CD4-positive, alpha-beta T cell (primary cell): Measurements from ENCODE around the gene SLC41A2. TPM values are rescaled to one million over a fixed set of nuclear protein-coding genes. Genes with fewer than 3 reads are reported as not detected.

Experiments
- ATAC-seq: fragments of 200-7000 bp; cut with Tn5 transposase; one replicate; pipeline ENCODE4 v1.10.0; 2022; ENCODE audit warnings: mild to moderate bottlenecking; ENCODE audit not compliant: poor library complexity
- CTCF ChIA-PET: fragments of 350-600 bp; sonication (Branson Sonifier 250); formaldehyde crosslinking; loops from one replicate; lab custom pipeline; 2021; ENCODE audit warnings: antibody characterized with exemption, inconsistent platforms; lab: Charles Lee
- POLR2A ChIA-PET: fragments of 350-600 bp; sonication (Branson Sonifier 250); formaldehyde crosslinking; loops from one replicate; lab custom pipeline; 2021; ENCODE audit warnings: antibody characterized with exemption, inconsistent platforms; lab: Charles Lee
- DNase-seq, 14 experiments: peaks; one replicate each; pipeline ENCODE4 v3.0.0-alpha.2; 2013 to 2020; ENCODE audit warnings: mixed read lengths in 2 of 14
- H3K27ac ChIP-seq, 2 donors: one replicate each; pipeline versions ENCODE4 v1.5.1 to v1.7.0; 2013; ENCODE audit warnings: low read length in 2 of 2, low read depth in 1 of 2, mild to moderate bottlenecking in 1 of 2
- H3K27me3 ChIP-seq, 2 experiments: 1 replicate in 1 of 2; 2 replicates in 1 of 2; pipeline versions ENCODE4 v1.6.1 to v1.7.0; 2013; ENCODE audit warnings: low read length in 2 of 2, control low read depth in 1 of 2, mild to moderate bottlenecking in 1 of 2, moderate library complexity in 1 of 2; ENCODE audit not compliant: insufficient read depth in 2 of 2, control insufficient read depth in 1 of 2
- H3K36me3 ChIP-seq: one replicate; pipeline ENCODE4 v1.6.1; 2013; ENCODE audit warnings: low read length, control low read depth; ENCODE audit not compliant: insufficient read depth
- H3K4me1 ChIP-seq: one replicate; pipeline ENCODE4 v1.6.1; 2013; ENCODE audit warnings: low read length, control low read depth; ENCODE audit not compliant: insufficient read depth
- H3K4me3 ChIP-seq: one replicate; pipeline ENCODE4 v1.5.1; 2013; ENCODE audit warnings: mild to moderate bottlenecking, low read length, moderate library complexity
- H3K9me3 ChIP-seq, 2 experiments: 1 replicate in 1 of 2; 2 replicates in 1 of 2; pipeline versions ENCODE4 v1.6.1 to v1.7.0; 2013; ENCODE audit warnings: low read length in 2 of 2, mild to moderate bottlenecking in 2 of 2, control low read depth in 1 of 2, moderate library complexity in 1 of 2; ENCODE audit not compliant: control insufficient read depth in 1 of 2, insufficient read depth in 1 of 2
- H3K27ac Mint-ChIP-seq: one replicate; pipeline ENCODE4 v1.8.0; 2020; ENCODE audit warnings: mixed read lengths
- H3K27me3 Mint-ChIP-seq: one replicate; pipeline ENCODE4 v1.8.0; 2021; ENCODE audit warnings: mixed read lengths
- H3K36me3 Mint-ChIP-seq: one replicate; pipeline ENCODE4 v1.8.0; 2021; ENCODE audit warnings: low read depth, mixed read lengths
- H3K4me1 Mint-ChIP-seq: one replicate; pipeline ENCODE4 v1.8.0; 2021; ENCODE audit warnings: low read depth, mixed read lengths
- H3K4me3 Mint-ChIP-seq: one replicate; pipeline ENCODE4 v1.8.0; 2020; ENCODE audit warnings: mild to moderate bottlenecking, mixed read lengths
- H3K9me3 Mint-ChIP-seq: one replicate; pipeline ENCODE4 v1.8.0; 2020; ENCODE audit warnings: mixed read lengths
- CTCF ChIP-seq: fragments of 200-600 bp; IDR thresholded peaks from one replicate; pipeline ENCODE4 v1.8.0; 2022; ENCODE audit warnings: antibody characterized with exemption, mild to moderate bottlenecking
- intact Hi-C, 2 experiments: fragments of 100-400 bp; cut with DNase I in 1 of 2; cut with micrococcal nuclease in 1 of 2; formaldehyde crosslinking; loops; one replicate each; pipeline versions ENCODE4 v1.15.1 to v1.9.0; 2023 to 2025; cut with DNase I, micrococcal nuclease
- total RNA-seq, 174 experiments: library from RNA in 2 of 174; stranded (reverse) in 2 of 174; gene quantifications; one replicate each; pipeline ENCODE4 v1.2.3 and lab custom pipeline; 2021 to 2026

The SLC41A2 gene
- total RNA-seq, 2 experiments from 2014 or later = 1.2 to 1.7 TPM

DNA sequence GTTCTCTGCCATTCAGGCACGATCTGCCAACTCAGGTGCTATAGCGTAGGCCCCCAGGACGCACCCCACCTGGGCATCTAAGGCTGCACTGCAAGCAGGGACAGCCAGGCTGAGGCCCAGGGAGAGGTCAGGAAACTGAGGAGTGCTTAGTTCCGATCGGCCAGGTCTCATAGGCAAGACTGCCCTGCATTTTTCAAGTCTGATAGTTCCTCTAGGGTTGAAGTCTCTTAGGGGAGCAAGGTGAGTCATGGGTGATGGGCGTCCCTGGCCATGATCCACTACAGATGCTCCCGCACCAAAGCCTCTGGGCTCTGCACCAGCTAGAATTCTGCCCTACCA, 41.2 kb upstream of the SLC41A2 start:
- ATAC-seq (no peak), DNase-seq (no peak)
- Mint-ChIP-seq H3K9me3 (no peaks in the 10 kb centered on the region), H3K4me1 (peaks cover 13% of the 10 kb centered on the region), H3K27ac (no peak overlapping the region), H3K36me3 (peaks cover 96% of the 10 kb centered on the region), H3K27me3 (no peaks in the 10 kb centered on the region), H3K4me3 (no peak overlapping the region)
- no peak for TF ChIP-seq CTCF
- Histone ChIP-seq H3K36me3 (peaks cover 55% of the 10 kb centered on the region), H3K9me3 (no peaks in the 10 kb centered on the region), H3K4me3 (no peak overlapping the region), H3K27me3 (no peaks in the 10 kb centered on the region), H3K27ac (no peak overlapping the region), H3K4me1 (no peaks in the 10 kb centered on the region)
- POLR2A ChIA-PET = no interaction called here
- CTCF ChIA-PET = no interaction called here
- intact Hi-C loops = no loop called here

DNA sequence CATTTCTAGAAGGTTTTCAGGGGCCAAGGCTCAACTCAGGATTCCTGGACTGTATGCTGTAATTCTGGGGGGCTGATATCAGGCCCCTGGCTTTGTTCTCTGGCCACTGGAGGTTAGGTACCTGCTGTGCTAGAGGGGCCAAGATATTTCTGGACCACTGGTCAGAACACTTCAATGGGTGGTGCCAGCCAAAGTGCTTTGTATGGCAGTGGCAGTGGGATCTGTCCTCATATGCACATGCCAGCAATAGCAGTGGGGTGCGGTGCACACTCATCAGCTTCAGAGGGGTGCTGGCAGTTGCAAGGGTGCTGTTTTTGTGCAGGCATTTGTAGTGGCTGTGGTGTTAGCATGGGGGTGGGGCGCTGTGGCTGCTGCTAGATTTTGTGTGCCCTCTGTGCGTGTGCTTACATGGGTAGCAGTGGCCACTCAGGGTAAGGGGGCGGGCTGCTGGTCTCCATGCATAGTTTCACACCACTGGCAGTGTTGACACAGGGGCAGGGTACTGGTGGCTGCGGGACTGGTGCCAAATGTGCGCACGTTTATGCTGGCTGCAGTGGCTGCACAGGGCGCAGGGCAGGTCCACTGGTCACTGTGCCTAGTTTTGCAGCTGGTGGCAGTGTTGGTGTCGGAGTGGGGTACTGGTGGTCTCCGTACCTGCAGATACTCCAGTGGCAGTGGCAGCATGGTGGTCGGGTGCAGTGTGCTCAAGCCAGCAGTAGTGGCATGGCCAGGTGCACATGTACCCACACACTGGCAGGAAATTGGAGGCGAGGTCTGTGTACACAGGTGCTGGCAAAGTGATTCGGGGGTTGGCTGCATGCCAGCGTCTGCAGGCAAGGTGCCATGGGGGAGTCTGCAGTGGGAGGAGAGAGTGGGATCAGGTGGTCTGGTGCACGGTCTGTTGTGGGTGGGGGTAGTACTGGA, 40.6 kb upstream of the SLC41A2 start:
- H3K9me3 Mint-ChIP-seq = no peaks in the 10 kb centered on the region
- no peak overlapping the region for H3K27ac Mint-ChIP-seq
- no peaks in the 10 kb centered on the region for H3K9me3 ChIP-seq
- H3K27me3 Mint-ChIP-seq = no peaks in the 10 kb centered on the region
- H3K36me3 ChIP-seq = peaks cover 57% of the 10 kb centered on the region
- ATAC-seq = no peak
- ChIA-PET CTCF (no interaction called here), POLR2A (no interaction called here)
- no peak overlapping the region for H3K4me3 ChIP-seq
- no peak overlapping the region for H3K27ac ChIP-seq
- intact Hi-C loops = no loop called here
- TF ChIP-seq CTCF = no peak
- no peak overlapping the region for H3K4me3 Mint-ChIP-seq
- peaks cover 98% of the 10 kb centered on the region for H3K36me3 Mint-ChIP-seq
- H3K4me1 Mint-ChIP-seq = peaks cover 13% of the 10 kb centered on the region
- H3K4me1 ChIP-seq = no peaks in the 10 kb centered on the region
- H3K27me3 ChIP-seq = no peaks in the 10 kb centered on the region
- no peak for DNase-seq

- Histone ChIP-seq H3K9me3 (no peaks in the 10 kb centered on the region), H3K4me1 (no peaks in the 10 kb centered on the region), H3K36me3 (peaks cover 60% of the 10 kb centered on the region), H3K27ac (no peak overlapping the region), H3K4me3 (no peak overlapping the region), H3K27me3 (no peaks in the 10 kb centered on the region)
- CTCF ChIA-PET = no interaction called here
- Mint-ChIP-seq H3K27me3 (no peaks in the 10 kb centered on the region), H3K9me3 (no peaks in the 10 kb centered on the region), H3K4me3 (no peak overlapping the region), H3K27ac (no peak overlapping the region), H3K36me3 (peaks cover 98% of the 10 kb centered on the region), H3K4me1 (peaks cover 13% of the 10 kb centered on the region)
- intact Hi-C loops = no loop called here
- peak in 1 of 14 experiments; percentile 7 for DNase-seq
- POLR2A ChIA-PET = no interaction called here
- TF ChIP-seq CTCF = no peak
- no peak for ATAC-seq
Observed at GRCh38 chr12:104997541-104997940, 39.5 kb upstream of the SLC41A2 start.
